HAP-1 (cell line): Measurements from ENCODE around the gene SH3TC1.

Experiments used
- DNase-seq, 2 experiments: peaks; one replicate each; pipeline ENCODE4 v3.0.0-alpha.2; 2016 to 2020; ENCODE audit warnings: low spot score in 2 of 2
- H3K27me3 ChIP-seq: fragments of 250-450 bp; sonication (Bioruptor Pico); 2 replicates; pipeline ENCODE4 v1.5.1; 2020; ENCODE audit warnings: low read depth, mild to moderate bottlenecking, moderate library complexity
- H3K36me3 ChIP-seq: fragments of 250-450 bp; sonication (Bioruptor Pico); replicated peaks from 2 replicates; pipeline ENCODE4 v1.5.1; 2020; ENCODE audit warnings: mild to moderate bottlenecking
- H3K4me1 ChIP-seq: fragments of 250-450 bp; sonication (Bioruptor Pico); 2 replicates; pipeline ENCODE4 v1.5.1; 2020; ENCODE audit warnings: mild to moderate bottlenecking
- H3K4me3 ChIP-seq: fragments of 250-450 bp; sonication (Bioruptor Pico); 2 replicates; pipeline ENCODE4 v1.5.1; 2020; ENCODE audit warnings: mild to moderate bottlenecking, moderate library complexity
- H3K9me3 ChIP-seq: fragments of 250-450 bp; sonication (Bioruptor Pico); 2 replicates; pipeline ENCODE4 v1.5.1; 2020; ENCODE audit warnings: mild to moderate bottlenecking, moderate library complexity
- in situ Hi-C: fragments of 300-500 bp; cut with MboI; formaldehyde crosslinking; loops from 3 replicates; pipeline ENCODE4 v1.14.3; 2020; ENCODE audit warnings: low sequenced_read_pairs, inconsistent platforms, mixed read lengths

Gene SH3TC1

DNA sequence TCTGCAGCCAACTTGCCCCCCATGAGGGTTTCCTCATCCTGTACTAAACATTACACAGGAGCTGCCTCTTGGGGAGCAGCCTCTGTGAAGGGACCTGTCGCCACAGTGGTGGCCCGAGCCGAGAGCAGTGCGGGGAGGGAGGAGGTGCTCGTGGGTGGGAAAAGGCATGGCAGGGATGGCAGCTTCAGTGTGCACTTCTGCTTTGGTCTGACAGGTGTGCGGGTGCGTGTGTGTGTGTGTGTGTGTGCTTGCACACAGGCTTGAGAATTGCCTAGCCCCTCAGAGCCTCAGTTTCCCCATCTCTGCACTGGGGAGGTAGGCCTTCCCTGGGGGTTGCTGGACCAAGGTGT is 3.9 kb downstream of the SH3TC1 start:
- H3K36me3 ChIP-seq: no peaks in the 10 kb centered on the region
- H3K27me3 ChIP-seq: no peaks in the 10 kb centered on the region
- no peak overlapping the region for H3K4me3 ChIP-seq
- in situ Hi-C loops: no loop called here
- H3K9me3 ChIP-seq: no peaks in the 10 kb centered on the region
- no peak for DNase-seq
- no peaks in the 10 kb centered on the region for H3K4me1 ChIP-seq

- in situ Hi-C loops: no loop called here
- Histone ChIP-seq H3K36me3 (no peaks in the 10 kb centered on the region), H3K27me3 (no peaks in the 10 kb centered on the region), H3K4me1 (no peaks in the 10 kb centered on the region), H3K4me3 (no peak overlapping the region), H3K9me3 (no peaks in the 10 kb centered on the region)
- DNase-seq: no peak
Observed at GRCh38 chr4:8203817-8204216, 4.7 kb downstream of the SH3TC1 start.

GRCh38 chr4:8204576-8205227 is 5.6 kb downstream of the SH3TC1 start:
- Histone ChIP-seq H3K4me3 (no peak overlapping the region), H3K27me3 (no peaks in the 10 kb centered on the region), H3K36me3 (no peaks in the 10 kb centered on the region), H3K4me1 (no peaks in the 10 kb centered on the region), H3K9me3 (no peaks in the 10 kb centered on the region)
- no peak for DNase-seq
- in situ Hi-C loops: no loop called here

DNA sequence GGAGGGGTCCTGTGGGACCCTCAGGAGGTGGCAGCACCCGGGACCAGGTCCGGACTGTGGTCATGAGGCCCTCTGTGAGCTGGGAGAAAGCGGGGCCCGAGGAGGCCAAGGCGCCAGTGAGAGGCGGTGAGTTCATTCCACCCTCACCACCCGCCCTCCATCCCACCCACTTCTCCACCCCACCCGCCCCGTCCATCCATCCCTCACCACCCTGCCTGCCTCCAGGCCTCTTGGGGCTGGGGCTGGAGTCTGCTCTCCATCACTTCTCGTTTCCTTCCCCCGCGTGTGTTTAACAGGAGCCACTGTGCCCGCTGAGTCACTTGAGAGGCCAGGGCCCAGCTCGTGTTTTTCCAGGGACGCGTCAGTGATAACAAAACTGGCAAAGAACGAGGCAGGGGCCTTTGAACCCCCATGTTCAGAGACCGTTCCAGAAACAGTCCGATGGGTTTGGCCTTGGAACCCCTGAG is 6.2 kb downstream of the SH3TC1 start:
- DNase-seq: no peak
- H3K4me3 ChIP-seq: no peak overlapping the region
- in situ Hi-C loops: no loop called here
- H3K4me1 ChIP-seq: no peaks in the 10 kb centered on the region
- no peaks in the 10 kb centered on the region for H3K27me3 ChIP-seq
- H3K9me3 ChIP-seq: no peaks in the 10 kb centered on the region
- H3K36me3 ChIP-seq: no peaks in the 10 kb centered on the region

DNA sequence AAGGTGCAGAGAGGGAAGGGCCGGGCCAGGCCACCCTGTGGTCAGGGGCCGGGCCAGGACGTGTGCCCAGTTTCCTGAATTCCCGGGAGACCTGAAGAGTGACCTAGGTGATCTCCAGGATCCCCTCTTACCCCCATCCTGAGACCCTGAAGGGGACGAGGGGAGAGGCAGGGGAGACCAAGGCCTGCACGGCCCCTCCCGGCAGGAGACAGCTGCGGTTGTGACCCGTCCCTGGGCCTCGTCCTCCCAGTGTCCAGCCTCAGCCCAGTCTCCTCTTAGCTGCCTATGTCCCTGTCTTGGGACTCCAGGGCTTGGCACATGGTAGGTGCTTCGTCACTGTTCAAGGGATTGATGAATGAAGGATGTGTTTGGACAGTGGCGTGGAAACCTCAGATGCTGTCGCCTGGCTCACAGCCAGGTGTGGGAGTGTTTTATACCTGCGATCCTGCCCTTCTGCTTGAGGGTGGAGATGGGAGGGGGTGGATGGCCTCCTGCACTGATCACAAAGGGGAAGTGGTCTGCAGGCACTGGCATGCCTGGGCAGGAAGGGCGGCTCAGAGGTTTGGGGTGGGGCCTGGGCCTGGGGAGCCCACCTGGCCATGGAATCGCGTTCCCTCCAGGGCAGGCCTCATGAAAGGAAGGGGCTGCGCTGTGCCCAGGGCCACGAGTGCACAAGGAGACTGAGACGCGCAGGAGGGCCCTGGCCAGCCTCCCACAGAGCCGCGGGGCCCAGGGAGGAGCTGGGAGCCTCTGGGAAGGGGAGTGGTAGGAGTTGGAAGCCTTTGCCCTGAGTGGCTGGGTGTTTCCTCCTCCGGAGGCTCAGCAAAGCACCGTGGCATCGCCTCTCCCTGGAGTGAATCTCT is 6.9 kb downstream of the SH3TC1 start:
- in situ Hi-C loops: no loop called here
- Histone ChIP-seq H3K4me1 (no peaks in the 10 kb centered on the region), H3K27me3 (no peaks in the 10 kb centered on the region), H3K9me3 (no peaks in the 10 kb centered on the region), H3K4me3 (no peak overlapping the region), H3K36me3 (no peaks in the 10 kb centered on the region)
- DNase-seq: no peak

- H3K36me3 ChIP-seq: no peaks in the 10 kb centered on the region
- H3K4me1 ChIP-seq: no peaks in the 10 kb centered on the region
- no peak for DNase-seq
- no peaks in the 10 kb centered on the region for H3K9me3 ChIP-seq
- no peak overlapping the region for H3K4me3 ChIP-seq
- no peaks in the 10 kb centered on the region for H3K27me3 ChIP-seq
- in situ Hi-C loops: no loop called here
Observed at GRCh38 chr4:8207314-8207713, 8.2 kb downstream of the SH3TC1 start.

GRCh38 chr4:8208565-8208964 is 9.5 kb downstream of the SH3TC1 start:
- H3K27me3 ChIP-seq: no peaks in the 10 kb centered on the region
- no peaks in the 10 kb centered on the region for H3K9me3 ChIP-seq
- H3K4me3 ChIP-seq: no peak overlapping the region
- no peak for DNase-seq
- H3K36me3 ChIP-seq: no peaks in the 10 kb centered on the region
- H3K4me1 ChIP-seq: no peaks in the 10 kb centered on the region
- in situ Hi-C loops: no loop called here

GRCh38 chr4:8209181-8209874 is 10.2 kb downstream of the SH3TC1 start:
- H3K4me1 ChIP-seq: no peaks in the 10 kb centered on the region
- H3K27me3 ChIP-seq: no peaks in the 10 kb centered on the region; the same call in 1 of the 2 replicates
- H3K36me3 ChIP-seq: no peaks in the 10 kb centered on the region
- no peaks in the 10 kb centered on the region for H3K9me3 ChIP-seq
- no peak for DNase-seq
- H3K4me3 ChIP-seq: no peak overlapping the region
- in situ Hi-C loops: no loop called here

DNA sequence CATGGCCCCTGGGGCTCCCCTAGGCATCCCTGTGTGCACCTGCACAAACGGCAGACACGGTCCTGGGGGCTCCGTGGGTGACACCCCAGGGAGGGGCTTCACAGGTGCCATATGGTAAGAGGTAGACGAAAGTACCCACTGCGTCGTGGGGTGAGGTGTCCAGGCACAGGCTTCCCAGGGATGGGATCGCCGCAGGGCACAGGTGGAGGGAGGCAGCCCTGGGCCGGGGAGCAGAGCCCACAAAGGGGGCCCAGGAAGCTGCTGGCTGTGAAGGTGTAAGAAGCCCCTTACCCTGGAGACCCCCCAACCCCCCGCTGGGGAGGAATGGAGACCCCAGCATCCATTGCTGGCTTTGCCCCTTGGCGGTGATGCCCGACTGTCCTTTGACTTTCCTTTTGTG is 10.9 kb downstream of the SH3TC1 start:
- Histone ChIP-seq H3K4me1 (no peaks in the 10 kb centered on the region), H3K27me3 (no peaks in the 10 kb centered on the region; the same call in 1 of the 2 replicates), H3K36me3 (no peaks in the 10 kb centered on the region), H3K9me3 (no peaks in the 10 kb centered on the region), H3K4me3 (no peak overlapping the region)
- in situ Hi-C loops: no loop called here
- no peak for DNase-seq

DNA sequence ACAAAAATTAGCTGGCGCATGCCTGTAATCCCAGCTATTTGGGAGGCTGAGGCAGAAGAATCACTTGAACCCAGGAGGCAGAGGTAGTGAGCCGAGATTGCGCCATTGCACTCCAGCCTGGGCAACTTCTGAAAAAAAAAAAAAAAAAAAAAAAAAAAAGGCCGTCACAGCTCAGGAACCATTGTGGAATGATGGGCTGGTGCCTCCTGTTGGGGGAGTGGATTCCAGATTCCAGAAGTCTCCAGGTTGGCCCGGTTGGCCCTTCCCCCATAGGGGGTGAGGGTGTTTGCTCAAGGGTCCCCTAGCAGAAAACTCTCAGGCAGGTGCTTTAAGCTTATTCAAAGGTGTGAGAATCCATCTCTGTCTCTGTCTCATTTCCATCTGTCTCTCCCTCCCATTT is 11.5 kb downstream of the SH3TC1 start:
- in situ Hi-C loops: no loop called here

DNA sequence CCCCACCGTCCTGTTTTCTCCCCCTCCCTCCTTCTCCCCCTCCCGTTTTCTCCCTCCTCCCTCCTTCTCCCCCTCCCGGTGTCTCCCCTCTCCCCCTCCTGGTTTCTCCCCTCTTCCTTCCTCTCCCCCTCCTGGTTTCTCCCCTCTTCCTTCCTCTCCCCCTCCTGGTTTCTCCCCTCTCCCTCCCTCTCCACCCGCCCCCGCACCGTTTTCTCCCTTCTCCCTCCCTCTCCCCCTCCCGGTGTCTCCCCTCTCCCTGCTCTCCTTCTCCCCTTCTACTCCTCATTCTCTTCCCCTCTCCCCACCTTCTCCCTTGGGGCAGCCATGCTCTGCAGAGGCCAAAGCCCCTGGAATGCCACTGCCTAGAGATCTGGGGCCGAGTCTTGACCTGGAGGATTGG is 12.2 kb downstream of the SH3TC1 start:
- Histone ChIP-seq H3K36me3 (no peaks in the 10 kb centered on the region), H3K4me1 (no peaks in the 10 kb centered on the region), H3K9me3 (no peaks in the 10 kb centered on the region), H3K27me3 (no peaks in the 10 kb centered on the region; the same call in 1 of the 2 replicates), H3K4me3 (no peak overlapping the region)
- DNase-seq: no peak
- in situ Hi-C loops: no loop called here

More for the DNA sequence above, 11.5 kb downstream of the SH3TC1 start:
- no peak for DNase-seq
- no peaks in the 10 kb centered on the region for H3K9me3 ChIP-seq
- no peaks in the 10 kb centered on the region for H3K4me1 ChIP-seq
- H3K27me3 ChIP-seq: no peaks in the 10 kb centered on the region; the same call in 1 of the 2 replicates
- no peaks in the 10 kb centered on the region for H3K36me3 ChIP-seq
- H3K4me3 ChIP-seq: no peak overlapping the region

DNA sequence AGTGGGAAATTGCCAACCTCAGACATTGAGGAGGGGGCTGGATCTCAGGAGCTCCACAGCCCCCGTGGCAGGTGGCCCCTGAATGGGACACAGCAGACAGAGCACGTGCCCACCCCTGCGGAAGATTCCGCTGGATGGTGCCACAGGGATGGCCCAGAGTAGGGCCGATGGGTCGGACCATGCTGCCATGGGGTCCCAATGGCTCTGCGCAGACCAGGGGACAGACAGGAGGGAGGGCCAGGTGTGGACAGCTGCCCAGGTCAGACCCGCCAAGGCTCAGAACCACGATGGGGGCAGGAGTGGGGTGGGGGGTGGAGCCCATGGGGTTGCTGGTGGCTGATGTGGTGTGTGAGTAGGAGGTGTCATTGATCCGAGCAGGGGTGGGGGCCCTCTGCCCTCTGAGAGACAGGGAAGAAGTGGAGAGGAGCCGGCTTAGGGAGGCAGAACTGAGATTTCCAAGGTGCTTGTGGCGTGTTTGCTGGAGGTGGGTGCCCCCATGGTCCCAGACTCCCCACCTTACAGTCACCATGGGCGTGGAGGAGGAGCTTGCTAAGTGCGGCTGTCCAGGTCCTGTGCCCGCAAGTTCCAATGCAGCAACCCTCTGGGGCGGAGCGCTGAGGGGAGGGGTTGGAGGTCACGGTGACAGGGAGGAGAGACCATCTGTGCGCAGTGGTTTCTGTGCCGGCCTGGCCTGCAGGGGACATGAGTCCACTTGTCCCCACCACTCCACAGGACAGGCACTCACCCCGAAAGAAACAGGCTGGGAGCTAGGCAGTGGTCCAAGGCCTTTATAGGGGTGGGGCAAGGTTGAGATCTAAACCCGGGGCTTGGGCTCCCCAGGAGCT is 12.9 kb downstream of the SH3TC1 start:
- Histone ChIP-seq H3K9me3 (no peaks in the 10 kb centered on the region), H3K27me3 (no peaks in the 10 kb centered on the region; the same call in 1 of the 2 replicates), H3K4me3 (no peak overlapping the region), H3K4me1 (no peaks in the 10 kb centered on the region), H3K36me3 (no peaks in the 10 kb centered on the region)
- in situ Hi-C loops: no loop called here
- no peak for DNase-seq

DNA sequence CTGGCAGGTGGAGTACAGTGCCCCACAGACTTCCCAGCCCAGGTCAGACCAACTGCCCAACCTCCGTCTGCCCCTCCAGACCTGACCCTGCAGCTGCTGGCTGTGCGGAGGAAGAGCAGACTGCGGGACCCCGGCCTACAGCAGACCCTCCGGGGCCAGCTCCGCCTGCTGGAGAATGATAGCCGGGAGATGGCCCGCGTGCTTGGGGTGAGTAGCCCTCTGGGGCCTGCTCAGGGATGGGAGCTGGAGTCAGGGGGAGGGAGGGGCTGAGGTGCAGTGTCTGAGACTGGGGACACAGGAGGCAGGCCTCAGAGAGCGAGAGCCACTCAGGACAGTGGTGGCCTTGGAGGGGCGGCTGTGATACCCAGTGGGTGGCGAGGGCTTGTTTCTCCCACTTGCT is 13.5 kb downstream of the SH3TC1 start:
- no peak overlapping the region for H3K4me3 ChIP-seq
- DNase-seq: no peak
- H3K4me1 ChIP-seq: no peaks in the 10 kb centered on the region
- no peaks in the 10 kb centered on the region for H3K36me3 ChIP-seq
- H3K9me3 ChIP-seq: no peaks in the 10 kb centered on the region
- H3K27me3 ChIP-seq: no peaks in the 10 kb centered on the region; the same call in 1 of the 2 replicates
- in situ Hi-C loops: no loop called here
